ENCODE measurements around the gene HYOU1. TPM values are rescaled to one million over a fixed set of nuclear protein-coding genes. Genes with fewer than 3 reads are reported as not detected.
A peak's percentile ranks its signal among the peaks of the same experiment; 100 is the strongest.
"Not testable (repeated sequence)": the region's sequence is repeated elsewhere in the genome, so short reads cannot be mapped to it uniquely, and the experiment has no call there.

The HYOU1 gene
- polyA plus RNA-seq, 6 donors from 2014 or later: 7.1 to 13.4 (median 12.5) TPM

DNA sequence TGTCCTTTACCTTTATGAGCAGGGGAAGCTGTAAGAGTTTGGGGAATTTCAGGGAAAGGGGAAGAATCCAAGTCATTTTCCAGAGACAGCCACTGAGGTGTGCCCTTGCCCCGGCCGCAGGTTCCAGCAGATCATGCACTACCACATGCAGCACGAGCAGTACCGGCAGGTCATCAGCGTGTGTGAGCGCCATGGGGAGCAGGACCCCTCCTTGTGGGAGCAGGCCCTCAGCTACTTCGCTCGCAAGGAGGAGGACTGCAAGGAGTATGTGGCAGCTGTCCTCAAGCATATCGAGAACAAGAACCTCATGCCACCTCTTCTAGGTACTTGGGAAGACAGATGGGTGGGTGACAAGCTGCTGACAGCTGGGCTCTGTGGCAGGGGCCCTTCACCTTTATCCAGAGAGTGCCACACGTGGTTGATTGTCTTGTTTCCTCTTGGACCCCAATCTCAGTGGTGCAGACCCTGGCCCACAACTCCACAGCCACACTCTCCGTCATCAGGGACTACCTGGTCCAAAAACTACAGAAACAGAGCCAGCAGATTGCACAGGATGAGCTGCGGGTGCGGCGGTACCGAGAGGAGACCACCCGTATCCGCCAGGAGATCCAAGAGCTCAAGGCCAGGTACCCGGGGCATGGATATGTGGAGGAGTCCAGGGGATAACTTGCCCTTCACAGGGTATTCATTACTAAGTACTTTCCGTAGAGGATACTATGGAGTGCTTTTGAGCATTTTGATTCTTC, 21.8 kb upstream of the HYOU1 start:
- no peak for DNase-seq
- H3K27me3 Mint-ChIP-seq: no peaks in the 10 kb centered on the region
- no peak for ATAC-seq (ENCODE audit: low read depth in 2 of 2)
- peaks cover 19 to 36% of the 10 kb centered on the region in 2 donors for H3K36me3 Mint-ChIP-seq
- H3K4me1 Mint-ChIP-seq: no peaks in the 10 kb centered on the region
- H3K27ac Mint-ChIP-seq: peak overlapping the region in 1 of 6 donors; percentile 16
- H3K4me3 Mint-ChIP-seq: peak overlapping the region in 2 of 8 donors; percentile 27 to 59
- no peaks in the 10 kb centered on the region for H3K9me3 Mint-ChIP-seq

DNA sequence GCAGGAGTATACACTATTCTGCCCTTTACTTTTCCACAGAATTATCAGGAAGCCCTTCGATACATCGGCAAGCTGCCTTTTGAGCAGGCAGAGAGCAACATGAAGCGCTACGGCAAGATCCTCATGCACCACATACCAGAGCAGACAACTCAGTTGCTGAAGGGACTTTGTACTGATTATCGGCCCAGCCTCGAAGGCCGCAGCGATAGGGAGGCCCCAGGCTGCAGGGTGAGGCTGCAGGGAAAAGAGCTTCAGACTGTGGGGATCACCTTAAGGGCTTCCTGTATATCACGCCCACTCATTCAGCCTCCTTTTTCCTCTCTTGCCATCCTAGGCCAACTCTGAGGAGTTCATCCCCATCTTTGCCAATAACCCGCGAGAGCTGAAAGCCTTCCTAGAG, 20.8 kb upstream of the HYOU1 start:
- peaks cover 19 to 39% of the 10 kb centered on the region in 2 donors for H3K36me3 Mint-ChIP-seq
- peak overlapping the region in 2 of 6 donors; percentile 62 to 74 for H3K27ac Mint-ChIP-seq

DNA sequence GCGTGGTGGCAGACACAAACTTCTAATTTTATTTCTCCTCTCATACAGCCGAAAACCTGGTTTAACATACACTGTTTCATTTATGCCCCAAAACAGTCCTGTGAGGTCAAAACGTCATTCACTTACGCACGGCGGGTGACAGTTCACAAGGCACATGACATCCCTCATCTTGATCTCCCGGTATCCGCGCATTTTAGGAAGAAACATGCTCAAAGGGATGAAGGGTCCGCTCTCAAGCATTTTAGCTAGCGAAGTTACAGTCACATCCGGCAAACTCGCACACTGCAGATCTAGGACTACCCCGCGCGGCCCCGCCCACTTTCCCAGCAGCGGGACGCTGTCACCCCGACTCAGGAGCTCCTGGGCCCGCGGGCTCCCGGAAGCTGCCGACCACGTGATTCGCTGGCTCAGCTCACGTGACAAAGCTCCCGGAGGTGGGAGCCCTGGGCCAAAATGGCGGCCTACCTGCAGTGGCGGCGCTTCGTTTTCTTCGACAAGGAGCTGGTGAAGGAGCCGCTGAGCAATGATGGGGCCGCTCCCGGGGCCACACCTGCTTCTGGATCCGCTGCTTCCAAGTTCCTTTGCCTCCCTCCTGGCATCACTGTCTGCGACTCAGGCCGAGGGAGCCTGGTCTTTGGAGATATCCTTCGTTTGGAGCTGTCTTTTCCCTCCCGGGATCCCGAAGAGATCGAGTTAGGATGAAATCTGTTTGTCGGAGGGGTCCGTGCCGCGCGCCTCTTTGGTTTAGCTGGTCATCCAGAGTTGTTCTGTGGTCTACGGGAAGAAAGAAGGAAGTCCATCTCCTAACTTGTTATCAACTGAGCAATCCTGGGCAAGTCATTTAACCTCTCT, 10.6 kb upstream of the HYOU1 start, which contains the start of gene VPS11:
VPS11 (plus strand) TSS at position 448 of the 852 bp plus-strand sequence; CDS start at position 454, 6 bp downstream.
- Mint-ChIP-seq H3K4me1 (peaks cover 19 to 48% (median 38%) of the 10 kb centered on the region in 3 donors), H3K36me3 (peaks cover 1 to 6% of the 10 kb centered on the region in 2 donors), H3K4me3 (peak within 1 kb of the TSS; percentile 87 to 98 (median 96)), H3K27me3 (no peaks in the 10 kb centered on the region), H3K27ac (peak within 1 kb of the TSS; percentile 98 to 99 (median 99)), H3K9me3 (no peaks in the 10 kb centered on the region)
- peak; percentile 95 for DNase-seq
- ATAC-seq (ENCODE audit: low read depth in 2 of 2): peak; percentile 92 to 93

More for the DNA sequence above, 20.8 kb upstream of the HYOU1 start:
- Mint-ChIP-seq H3K4me1 (peaks cover 0 to 2% (median 0%) of the 10 kb centered on the region in 3 donors), H3K4me3 (no peak overlapping the region), H3K27me3 (no peaks in the 10 kb centered on the region), H3K9me3 (no peaks in the 10 kb centered on the region)
- DNase-seq (no peak), ATAC-seq (ENCODE audit: low read depth in 2 of 2) (no peak)

DNA sequence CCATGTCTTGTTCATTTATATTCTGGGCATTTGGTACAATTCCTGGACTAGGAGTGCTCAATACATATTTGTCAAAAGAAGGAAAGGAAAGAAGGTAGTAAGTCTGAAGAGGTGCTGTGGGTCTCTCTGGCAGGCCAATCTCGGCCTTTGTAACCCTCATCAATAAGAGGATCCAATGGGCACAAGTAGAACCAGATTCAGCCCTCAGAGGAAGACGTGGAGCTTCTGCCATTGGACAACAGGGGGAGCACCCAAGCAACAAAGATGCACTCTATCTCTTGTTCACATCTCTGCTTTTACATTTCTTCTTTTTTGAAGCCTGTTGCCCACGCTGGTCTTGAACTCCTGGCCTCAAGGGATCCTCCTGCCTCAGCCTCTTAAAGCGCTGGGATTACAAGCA, 8.4 kb upstream of the HYOU1 start:
- DNase-seq (no peak), ATAC-seq (ENCODE audit: low read depth in 2 of 2) (no peak)
- Mint-ChIP-seq H3K4me3 (peak overlapping the region in 5 of 8 donors; percentile 25 to 96 (median 37)), H3K9me3 (no peaks in the 10 kb centered on the region), H3K4me1 (peaks cover 19 to 50% (median 34%) of the 10 kb centered on the region in 3 donors), H3K27me3 (no peaks in the 10 kb centered on the region), H3K27ac (peak overlapping the region in 4 of 6 donors; percentile 69 to 98 (median 88)), H3K36me3 (no peaks in the 10 kb centered on the region)

DNA sequence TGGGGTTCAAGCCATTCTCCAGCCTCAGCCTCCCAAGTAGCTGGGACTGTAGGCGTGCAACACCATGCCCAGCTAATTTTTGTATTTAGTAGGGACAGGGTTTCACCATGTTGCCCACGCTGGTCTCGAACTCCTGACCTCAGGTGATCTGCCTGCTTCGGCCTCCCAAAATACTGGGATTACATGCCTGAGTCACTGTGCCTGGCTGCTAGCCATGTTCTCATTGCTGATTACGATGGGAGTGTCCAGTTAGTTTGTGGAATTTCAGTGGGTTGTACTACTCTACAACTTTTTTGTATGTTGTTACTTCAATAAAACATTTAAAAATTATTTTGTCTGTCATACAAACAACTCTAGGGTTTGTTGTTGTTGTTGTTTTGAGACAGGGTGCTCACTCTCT, 5.8 kb upstream of the HYOU1 start:
- Mint-ChIP-seq H3K27me3 (no peaks in the 10 kb centered on the region), H3K36me3 (no peaks in the 10 kb centered on the region), H3K27ac (no peak overlapping the region), H3K9me3 (no peaks in the 10 kb centered on the region), H3K4me3 (peak overlapping the region in 1 of 8 donors; percentile 22), H3K4me1 (peaks cover 20 to 40% (median 34%) of the 10 kb centered on the region in 3 donors)
- no peak for DNase-seq
- no peak for ATAC-seq (ENCODE audit: low read depth in 2 of 2)

DNA sequence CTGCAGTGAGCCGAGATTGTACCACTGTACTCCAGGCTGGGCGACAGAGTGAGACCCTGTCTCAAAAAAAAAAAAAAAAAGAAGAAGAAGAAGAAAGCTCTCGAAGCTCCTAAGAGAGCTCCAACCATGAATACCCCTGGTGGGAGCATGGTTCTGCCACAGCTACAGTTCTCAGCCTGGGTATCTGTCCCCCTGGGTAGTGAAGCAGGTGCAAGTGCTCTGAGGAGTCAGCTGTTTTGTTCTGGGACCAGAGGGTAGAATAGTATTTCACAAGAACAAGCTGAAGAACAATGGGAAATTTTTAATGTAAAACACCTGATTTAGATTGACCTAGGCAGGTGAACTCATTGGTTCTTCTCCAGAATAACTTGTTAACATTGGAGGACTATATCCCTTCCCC, 4.3 kb upstream of the HYOU1 start:
- Mint-ChIP-seq H3K9me3 (no peaks in the 10 kb centered on the region), H3K36me3 (no peaks in the 10 kb centered on the region), H3K27ac (peak overlapping the region in 2 of 6 donors; percentile 22 to 42), H3K27me3 (no peaks in the 10 kb centered on the region), H3K4me3 (peak overlapping the region in 1 of 8 donors; percentile 53), H3K4me1 (peaks cover 17 to 34% (median 33%) of the 10 kb centered on the region in 3 donors)
- ATAC-seq (ENCODE audit: low read depth in 2 of 2) (no peak), DNase-seq (no peak)

DNA sequence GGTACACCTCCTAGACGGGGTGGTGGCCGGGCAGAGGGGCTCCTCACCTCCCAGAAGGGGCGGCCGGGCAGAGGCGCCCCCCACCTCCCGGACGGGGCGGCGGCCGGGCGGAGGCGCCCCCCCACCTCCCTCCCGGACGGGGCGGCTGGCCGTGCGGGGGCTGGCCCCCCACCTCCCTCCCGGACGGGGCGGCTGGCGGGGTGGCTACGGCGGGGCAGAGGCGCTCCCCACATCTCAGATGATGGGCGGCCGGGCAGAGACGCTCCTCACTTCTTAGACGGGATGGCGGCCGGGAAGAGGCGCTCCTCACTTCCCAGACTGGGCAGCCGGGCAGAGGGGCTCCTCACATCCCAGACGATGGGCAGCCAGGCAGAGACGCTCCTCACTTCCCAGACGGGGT, 2.1 kb upstream of the HYOU1 start:
- peaks cover 24 to 38% (median 31%) of the 10 kb centered on the region in 3 donors for H3K4me1 Mint-ChIP-seq
- H3K27me3 Mint-ChIP-seq; H3K9me3 Mint-ChIP-seq; H3K27ac Mint-ChIP-seq; H3K36me3 Mint-ChIP-seq; ATAC-seq (ENCODE audit: low read depth in 2 of 2); H3K4me3 Mint-ChIP-seq; DNase-seq: not testable (repeated sequence)

DNA sequence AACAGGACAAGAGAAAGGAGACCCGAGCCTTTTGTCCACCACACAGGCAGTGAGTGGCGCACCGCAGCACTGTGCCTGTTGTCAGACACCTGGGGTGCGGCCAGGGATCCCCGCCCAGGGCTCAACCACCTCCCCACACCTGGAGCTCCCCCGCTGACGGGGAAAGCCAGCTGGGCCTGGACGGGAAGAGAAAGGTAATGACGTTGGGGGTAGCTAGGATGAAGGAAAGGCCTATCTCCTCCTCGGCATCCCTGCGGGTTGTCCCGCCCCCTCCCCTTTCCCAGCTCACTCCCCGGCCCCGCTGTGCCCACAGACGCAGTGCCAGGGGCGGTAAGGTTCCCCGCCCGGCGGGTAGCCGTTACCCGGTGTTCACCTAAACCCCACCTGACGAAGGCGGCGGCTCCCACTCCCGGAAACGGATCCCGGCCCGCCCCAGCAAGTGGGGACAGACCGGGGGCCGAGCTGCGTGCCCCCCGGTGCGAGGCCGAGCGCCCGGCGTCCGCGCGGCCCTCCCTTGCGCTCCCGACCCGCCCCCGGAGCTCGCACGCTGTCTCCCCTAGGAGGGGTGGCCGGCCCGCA, 495 bp downstream of the HYOU1 start:
- peak; percentile 46 for DNase-seq
- H3K4me3 Mint-ChIP-seq: peak overlapping the region; percentile 94 to 99 (median 97)
- peak overlapping the region; percentile 86 to 98 (median 96) for H3K27ac Mint-ChIP-seq
- H3K4me1 Mint-ChIP-seq: peaks cover 41 to 51% (median 43%) of the 10 kb centered on the region in 3 donors
- H3K36me3 Mint-ChIP-seq: peaks cover 0 to 21% of the 10 kb centered on the region in 2 donors
- H3K27me3 Mint-ChIP-seq: no peaks in the 10 kb centered on the region
- ATAC-seq (ENCODE audit: low read depth in 2 of 2): peak; percentile 15 to 20
- no peaks in the 10 kb centered on the region for H3K9me3 Mint-ChIP-seq

DNA sequence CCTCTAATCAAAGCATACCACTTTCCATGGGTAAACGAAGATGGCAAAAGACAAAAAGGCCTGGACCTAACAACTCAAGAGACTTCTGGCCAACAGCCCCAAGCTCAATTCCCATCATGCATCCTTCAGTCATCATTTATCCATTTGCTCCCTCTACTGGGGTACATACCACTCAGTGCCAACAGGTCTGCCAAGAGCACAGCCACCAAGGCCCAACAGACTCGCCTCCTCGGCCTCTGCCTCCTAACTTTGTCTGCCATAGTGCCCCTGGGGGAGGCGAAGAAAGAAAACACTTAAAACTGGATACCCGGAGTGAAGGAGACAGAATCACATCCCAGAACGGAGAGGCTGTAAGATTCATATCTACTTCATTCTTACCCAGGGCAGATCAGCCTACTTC, 1.1 kb downstream of the HYOU1 start:
- no peak for ATAC-seq (ENCODE audit: low read depth in 2 of 2)
- no peak for DNase-seq
- H3K4me3 Mint-ChIP-seq: peak overlapping the region; percentile 66 to 98 (median 95)
- peaks cover 43 to 58% (median 45%) of the 10 kb centered on the region in 3 donors for H3K4me1 Mint-ChIP-seq
- H3K27ac Mint-ChIP-seq: peak overlapping the region in 5 of 6 donors; percentile 21 to 97 (median 91)
- no peaks in the 10 kb centered on the region for H3K27me3 Mint-ChIP-seq
- H3K36me3 Mint-ChIP-seq: peaks cover 0 to 21% of the 10 kb centered on the region in 2 donors
- no peaks in the 10 kb centered on the region for H3K9me3 Mint-ChIP-seq

DNA sequence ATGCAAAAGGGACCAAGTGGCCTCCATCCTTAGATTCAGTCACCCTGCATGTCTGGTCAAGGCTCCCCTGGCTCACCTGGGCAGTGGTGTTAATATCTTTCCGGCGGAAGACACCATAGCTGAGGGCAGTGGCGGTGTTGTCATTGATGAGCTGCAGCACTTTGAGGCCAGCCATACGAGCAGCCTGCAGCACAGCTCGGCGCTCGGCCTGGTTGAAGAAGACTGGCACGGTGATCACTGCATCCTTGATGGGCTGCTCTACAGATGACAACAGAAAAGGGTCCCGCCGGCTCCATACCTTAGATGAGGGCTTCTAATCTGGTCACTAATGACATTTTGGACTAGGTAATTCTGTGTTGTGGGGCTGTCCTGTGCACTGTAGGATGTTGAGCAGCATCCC, 2.6 kb downstream of the HYOU1 start:
- DNase-seq (no peak), ATAC-seq (ENCODE audit: low read depth in 2 of 2) (no peak)
- H3K36me3 Mint-ChIP-seq: peaks cover 0 to 27% of the 10 kb centered on the region in 2 donors
- no peaks in the 10 kb centered on the region for H3K27me3 Mint-ChIP-seq
- H3K4me3 Mint-ChIP-seq: peak overlapping the region in 3 of 8 donors; percentile 15 to 67 (median 47)
- H3K27ac Mint-ChIP-seq: peak overlapping the region in 2 of 6 donors; percentile 47 to 97
- no peaks in the 10 kb centered on the region for H3K9me3 Mint-ChIP-seq
- H3K4me1 Mint-ChIP-seq: peaks cover 43 to 57% (median 45%) of the 10 kb centered on the region in 3 donors

DNA sequence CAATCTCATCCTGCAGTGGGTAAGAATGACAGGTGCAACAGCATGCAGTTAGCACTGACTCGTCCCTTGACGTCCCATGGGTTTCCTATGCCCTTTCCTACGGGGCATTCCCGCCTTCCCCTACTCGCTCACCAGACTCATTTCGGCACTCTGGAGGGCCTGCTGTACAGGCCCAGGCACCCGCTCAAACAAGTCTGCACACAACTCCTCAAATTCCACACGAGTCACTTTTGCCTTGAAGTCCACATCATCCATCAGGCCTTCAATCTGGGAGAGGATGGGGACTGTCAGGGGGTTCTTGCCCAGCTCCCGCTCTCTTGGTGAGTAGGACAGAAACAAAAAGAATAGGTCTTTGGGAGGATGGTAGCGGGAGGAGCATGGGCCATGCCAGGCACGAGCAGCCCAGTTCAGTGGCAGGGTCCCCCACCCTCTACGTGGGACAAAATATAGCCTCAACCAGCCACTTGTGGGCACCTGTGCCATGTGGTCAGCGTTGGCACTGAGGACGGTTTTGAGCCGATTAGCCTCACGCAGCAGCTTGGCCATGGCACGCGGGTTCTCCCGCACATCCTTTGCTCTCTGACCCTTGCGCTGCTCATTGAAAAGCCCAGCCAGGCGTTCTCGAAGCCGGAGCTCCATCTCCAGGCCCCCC, 4.7 kb downstream of the HYOU1 start:
- ATAC-seq (ENCODE audit: low read depth in 2 of 2) (no peak), DNase-seq (no peak)
- Mint-ChIP-seq H3K36me3 (peaks cover 0 to 43% of the 10 kb centered on the region in 2 donors), H3K4me3 (peak overlapping the region in 5 of 8 donors; percentile 19 to 69 (median 38)), H3K27ac (peak overlapping the region in 4 of 6 donors; percentile 44 to 92 (median 60)), H3K9me3 (no peaks in the 10 kb centered on the region), H3K27me3 (no peaks in the 10 kb centered on the region), H3K4me1 (peaks cover 30 to 45% (median 38%) of the 10 kb centered on the region in 3 donors)

DNA sequence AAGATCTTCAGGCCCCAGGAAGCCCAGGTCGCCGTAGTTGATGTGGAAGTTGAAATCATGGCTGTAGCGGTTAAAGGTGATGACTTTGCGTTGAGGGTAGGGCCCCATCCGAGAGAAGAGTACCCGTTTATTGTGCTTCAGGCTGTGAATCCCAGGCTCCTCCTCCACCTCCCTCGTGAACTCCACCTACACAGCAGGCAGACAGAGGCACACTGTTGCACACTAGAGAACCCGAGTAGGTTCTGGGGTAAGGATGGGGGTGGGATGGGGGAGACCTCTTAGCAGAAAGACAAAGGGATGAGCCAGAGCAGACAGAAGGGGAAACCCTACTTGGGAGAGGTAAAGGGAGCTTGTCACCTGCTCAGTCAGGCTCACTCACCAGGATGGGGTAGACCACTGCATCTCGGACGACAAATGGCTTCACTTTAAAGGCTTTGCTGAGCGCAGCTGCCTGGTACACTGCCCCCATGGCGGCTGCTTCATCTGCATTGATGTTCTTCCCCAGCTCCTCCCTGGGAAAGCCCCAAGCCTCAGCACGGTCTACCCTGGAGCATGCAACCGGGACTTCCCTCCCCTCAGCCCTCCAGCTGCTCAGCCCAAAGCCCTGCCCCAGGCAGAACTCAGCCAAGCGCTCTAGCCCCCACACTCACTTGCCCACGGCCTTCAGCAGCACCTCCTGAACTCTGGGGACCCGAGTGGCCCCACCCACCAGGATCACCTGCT, 5.4 kb downstream of the HYOU1 start:
- Mint-ChIP-seq H3K27me3 (no peaks in the 10 kb centered on the region), H3K4me3 (peak overlapping the region in 4 of 8 donors; percentile 38 to 78 (median 58)), H3K27ac (peak overlapping the region in 4 of 6 donors; percentile 44 to 92 (median 60)), H3K9me3 (no peaks in the 10 kb centered on the region), H3K36me3 (peaks cover 0 to 45% of the 10 kb centered on the region in 2 donors), H3K4me1 (peaks cover 23 to 43% (median 34%) of the 10 kb centered on the region in 3 donors)
- ATAC-seq (ENCODE audit: low read depth in 2 of 2) (peak; percentile 66 to 74), DNase-seq (peak; percentile 39)
